G401.6 (cell line): ENCODE measurements around the gene KIAA0825.
A peak's percentile ranks its signal among the peaks of the same experiment; 100 is the strongest.
"Not testable (repeated sequence)": the region's sequence is repeated elsewhere in the genome, so short reads cannot be mapped to it uniquely, and the experiment has no call there.

Experiments
- FAIRE-seq: peaks from 2 replicates; lab custom pipeline; 2012; peaks lifted over from hg19 to GRCh38; lab: Jason Lieb, UNC

KIAA0825 gene

GRCh38 chr5:94573349-94573748 is 45.1 kb downstream of the KIAA0825 start:
- FAIRE-seq: not testable (repeated sequence)

GRCh38 chr5:94571415-94571814 is 47.0 kb downstream of the KIAA0825 start:
- FAIRE-seq: no peak

GRCh38 chr5:94564812-94565211 is 53.6 kb downstream of the KIAA0825 start:
- FAIRE-seq: no peak

- no peak for FAIRE-seq
These were observed 56.0 kb downstream of the KIAA0825 start for GRCh38 chr5:94562327-94562971.

- FAIRE-seq: no peak
These were observed 60.4 kb downstream of the KIAA0825 start for GRCh38 chr5:94558028-94558427.

- FAIRE-seq: no peak
These were observed 66.5 kb downstream of the KIAA0825 start for GRCh38 chr5:94551858-94552257.

GRCh38 chr5:94545870-94546625 is 72.4 kb downstream of the KIAA0825 start:
- no peak for FAIRE-seq

GRCh38 chr5:94544875-94545547 is 73.4 kb downstream of the KIAA0825 start:
- FAIRE-seq: no peak

GRCh38 chr5:94544031-94544650 is 74.3 kb downstream of the KIAA0825 start:
- no peak for FAIRE-seq

GRCh38 chr5:94540856-94541494 is 77.4 kb downstream of the KIAA0825 start:
- FAIRE-seq: no peak

GRCh38 chr5:94538260-94538659 is 80.1 kb downstream of the KIAA0825 start:
- FAIRE-seq: no peak

- no peak for FAIRE-seq
These were observed 91.7 kb downstream of the KIAA0825 start for GRCh38 chr5:94526706-94527105.

- FAIRE-seq: peak; percentile 95
These were observed 93.3 kb downstream of the KIAA0825 start for GRCh38 chr5:94524841-94525697.

GRCh38 chr5:94523018-94523417 is 95.4 kb downstream of the KIAA0825 start:
- FAIRE-seq: no peak

- peak; percentile 39 for FAIRE-seq
These were observed 96.3 kb downstream of the KIAA0825 start for GRCh38 chr5:94522117-94522516.

GRCh38 chr5:94517490-94518488 is 100.6 kb downstream of the KIAA0825 start:
- peak; percentile 97 for FAIRE-seq

GRCh38 chr5:94516148-94516547 is 102.3 kb downstream of the KIAA0825 start:
- FAIRE-seq: no peak

- no peak for FAIRE-seq
These were observed 109.8 kb downstream of the KIAA0825 start for GRCh38 chr5:94508461-94509148.

- FAIRE-seq: no peak
These were observed 112.9 kb downstream of the KIAA0825 start for GRCh38 chr5:94505327-94506068.
